EH (cell line): ENCODE measurements around the gene CNDP2.
A peak's percentile ranks its signal among the peaks of the same experiment; 100 is the strongest.

ENCODE experiments used
- DNase-seq: peaks from one replicate; pipeline ENCODE4 v3.0.0-alpha.2; 2015; ENCODE audit warnings: low read depth

CNDP2 gene

GRCh38 chr18:74495581-74496507, at the start of gene CNDP2:
TSS of gene CNDP2 (plus strand) at chr18:74496363. CDS start at chr18:74499974, 3,611 bp downstream.
- DNase-seq = peak; percentile 99

- no peak for DNase-seq
Observed at GRCh38 chr18:74446631-74447403, 49.3 kb upstream of the CNDP2 start.

DNA sequence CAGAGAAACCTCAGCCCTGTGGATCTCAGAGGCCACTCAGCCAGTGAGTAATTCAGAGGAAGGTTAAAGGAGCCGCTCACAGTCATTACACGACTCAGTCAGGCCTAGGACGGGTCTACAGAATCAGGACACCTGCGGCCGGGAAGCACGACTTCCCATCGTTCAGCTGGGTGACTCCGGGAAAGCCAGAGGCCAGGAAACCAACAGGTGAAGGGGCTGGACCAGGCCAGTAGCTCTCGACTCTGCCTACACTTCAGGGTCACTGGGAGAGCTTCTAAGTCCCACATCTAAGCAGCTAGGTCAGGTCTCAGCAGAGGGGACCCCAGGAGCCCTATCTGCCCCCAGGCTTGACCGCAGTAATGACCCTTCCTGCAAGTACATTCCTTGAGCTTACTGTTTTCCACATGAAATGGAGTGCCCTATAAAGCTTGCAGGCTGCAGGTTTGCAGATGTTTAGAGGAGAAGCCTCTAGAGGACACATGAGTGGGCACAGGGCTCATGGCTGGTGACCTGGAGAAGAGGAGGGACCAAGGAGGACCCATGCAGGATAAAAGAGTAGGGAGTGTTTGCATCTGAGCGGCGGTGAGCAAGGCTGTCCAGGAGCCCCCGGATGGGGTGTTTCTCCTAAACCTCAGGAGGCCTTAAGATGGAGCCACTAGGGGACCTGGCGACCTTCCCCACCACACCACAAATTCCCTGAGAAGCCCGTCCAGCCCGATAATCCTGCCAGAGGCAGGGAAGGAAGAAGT, 48.6 kb upstream of the CNDP2 start:
- no peak for DNase-seq

DNA sequence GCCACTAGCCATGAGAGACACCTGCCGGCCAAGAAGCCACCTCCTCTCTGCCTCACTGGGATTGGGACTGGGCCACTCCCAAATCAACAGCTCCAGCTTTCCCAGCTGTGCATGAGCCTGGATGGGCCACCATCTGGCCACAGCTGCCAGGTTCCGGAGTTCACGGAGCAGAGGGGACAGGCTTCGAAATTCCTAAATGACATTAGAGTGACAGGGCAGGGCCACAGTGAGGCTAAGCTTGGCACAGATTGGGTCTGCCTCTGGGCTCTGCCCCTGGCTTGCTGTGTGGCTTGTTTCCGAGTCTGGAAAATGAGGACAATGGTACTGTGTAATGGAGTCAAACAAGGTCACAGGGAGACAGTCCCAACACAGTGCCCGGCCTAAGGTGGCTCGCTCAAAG, 45.5 kb upstream of the CNDP2 start:
- no peak for DNase-seq

GRCh38 chr18:74451148-74451547, 45.0 kb upstream of the CNDP2 start:
- DNase-seq = no peak

GRCh38 chr18:74453016-74453566, 43.1 kb upstream of the CNDP2 start:
- DNase-seq = no peak

DNA sequence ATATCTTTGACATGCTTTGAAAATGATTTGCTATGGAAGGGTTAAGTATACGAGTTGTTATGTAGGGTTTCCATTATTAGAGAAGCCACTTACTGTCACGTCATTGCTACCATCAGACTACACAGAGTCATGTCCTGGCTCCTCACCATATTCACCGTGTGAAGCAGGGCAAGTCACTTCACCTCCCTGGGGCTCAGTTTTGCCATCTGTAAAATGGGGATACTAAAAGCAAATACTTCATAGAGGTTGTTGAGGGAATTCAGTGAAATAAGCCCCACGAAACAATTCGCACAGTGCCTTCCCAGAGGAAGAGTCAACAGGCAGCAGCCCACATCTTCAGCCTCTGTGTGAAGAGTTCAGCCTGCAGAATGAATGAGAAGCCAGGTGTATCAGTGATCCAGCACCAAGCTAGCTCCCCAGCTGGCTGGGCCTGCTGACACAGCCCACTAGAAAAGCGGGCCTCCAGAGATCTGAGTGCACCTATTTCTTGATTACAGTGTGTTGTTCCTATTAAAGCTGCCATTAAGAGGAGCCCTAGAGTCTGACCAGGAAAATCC, 42.4 kb upstream of the CNDP2 start:
- no peak for DNase-seq

DNA sequence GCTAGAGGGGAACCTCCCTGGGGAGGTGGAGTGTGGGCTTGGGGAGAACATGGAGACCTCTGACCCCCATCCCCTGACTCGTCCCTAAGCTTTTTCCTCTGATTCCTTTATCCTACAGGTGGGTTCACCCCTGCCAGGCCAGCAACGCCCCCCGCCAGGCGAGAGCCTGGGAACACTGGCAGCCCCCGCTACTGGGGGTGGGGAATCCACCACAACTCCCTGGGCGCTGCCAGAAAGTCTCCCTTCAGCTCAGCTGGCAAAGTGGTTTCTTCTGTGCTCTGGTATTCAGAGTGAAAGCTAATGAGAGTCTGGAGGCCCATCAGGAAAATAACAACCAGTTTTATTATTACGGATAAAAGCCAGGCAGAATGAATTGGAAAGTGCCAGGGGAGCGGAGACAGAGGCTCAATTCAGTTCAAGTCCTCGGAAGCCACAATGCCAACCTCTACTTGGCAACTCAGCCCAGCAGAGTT, 41.8 kb upstream of the CNDP2 start:
- DNase-seq = no peak

DNA sequence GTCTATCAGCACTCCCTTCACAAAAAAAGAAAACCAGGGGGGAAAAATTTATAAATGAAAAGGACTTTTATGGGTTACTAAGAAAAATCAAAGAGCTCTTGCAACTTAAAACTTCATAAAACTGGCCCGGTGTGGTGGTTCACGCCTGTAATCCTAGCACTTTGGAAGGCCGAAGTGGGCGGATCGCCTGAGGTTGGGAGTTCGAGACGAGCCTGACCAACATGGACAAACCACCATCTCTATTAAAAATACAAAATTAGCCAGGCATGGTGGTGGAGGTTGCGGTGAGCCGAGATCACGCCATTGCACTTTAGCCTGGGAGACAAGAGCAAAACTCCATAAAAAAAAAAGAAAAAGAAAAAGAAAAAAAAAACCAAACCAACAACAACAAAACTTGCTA, 40.8 kb upstream of the CNDP2 start:
- DNase-seq = no peak

DNA sequence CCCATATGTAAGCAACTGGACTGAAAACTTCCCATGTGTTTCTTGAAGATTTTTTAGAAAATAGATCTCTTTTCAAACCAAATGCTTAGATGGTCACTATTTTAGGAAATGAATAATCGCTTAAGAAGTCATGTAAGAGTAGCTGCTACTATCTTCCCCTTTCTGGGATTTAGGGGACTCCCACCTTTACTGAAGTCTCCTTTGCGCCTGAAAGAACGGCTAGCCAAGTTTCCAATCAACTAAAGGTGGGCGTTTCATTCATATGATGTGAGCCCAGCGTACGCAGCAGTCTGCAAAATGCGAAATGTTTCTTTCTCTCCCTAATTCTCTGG, 40.2 kb upstream of the CNDP2 start:
- no peak for DNase-seq

DNA sequence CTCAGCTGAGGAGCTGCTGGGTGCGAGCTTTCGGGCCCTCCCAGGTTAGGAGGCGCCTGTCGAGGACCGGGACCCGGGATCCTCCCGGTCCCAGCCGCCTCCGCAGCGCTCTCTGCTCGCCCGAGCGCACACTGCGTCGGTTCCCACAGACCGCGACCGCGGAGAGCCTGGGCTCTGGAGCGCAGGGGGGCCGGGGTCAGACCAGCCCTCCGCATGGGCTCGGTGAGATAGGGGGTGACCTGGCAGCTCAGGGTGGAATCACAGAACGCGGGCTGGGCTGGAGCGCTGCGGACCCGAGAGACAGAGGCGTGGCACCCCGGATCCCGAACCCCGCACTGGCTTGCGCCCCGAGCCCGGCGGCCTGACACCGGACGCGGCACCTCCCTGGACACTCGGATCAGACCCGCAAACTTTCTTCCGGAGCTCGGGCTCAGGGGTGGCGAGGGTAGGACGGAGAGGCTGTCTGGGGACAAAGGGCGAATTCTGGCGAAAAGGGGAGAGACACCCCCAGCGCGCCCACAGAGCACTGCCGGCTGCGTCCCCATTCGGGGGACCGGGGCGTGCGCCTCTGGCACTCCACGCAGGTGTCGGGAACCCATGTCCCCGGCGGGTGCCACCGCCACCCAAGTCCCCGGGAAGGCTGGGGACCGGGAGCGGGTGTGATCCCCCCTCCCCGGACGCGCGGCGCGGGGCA, 39.7 kb upstream of the CNDP2 start:
- DNase-seq = no peak

- no peak for DNase-seq
Observed at GRCh38 chr18:74457043-74457724, 39.0 kb upstream of the CNDP2 start, which contains the start of gene DIPK1C. TSS of gene DIPK1C (minus strand) at chr18:74457308. CDS start at chr18:74457259, 49 bp downstream.

GRCh38 chr18:74457725-74458421, 38.3 kb upstream of the CNDP2 start:
- no peak for DNase-seq

GRCh38 chr18:74459889-74460288, 36.3 kb upstream of the CNDP2 start:
- peak; percentile 7 for DNase-seq

- no peak for DNase-seq
Observed at GRCh38 chr18:74460825-74461224, 35.3 kb upstream of the CNDP2 start.

DNA sequence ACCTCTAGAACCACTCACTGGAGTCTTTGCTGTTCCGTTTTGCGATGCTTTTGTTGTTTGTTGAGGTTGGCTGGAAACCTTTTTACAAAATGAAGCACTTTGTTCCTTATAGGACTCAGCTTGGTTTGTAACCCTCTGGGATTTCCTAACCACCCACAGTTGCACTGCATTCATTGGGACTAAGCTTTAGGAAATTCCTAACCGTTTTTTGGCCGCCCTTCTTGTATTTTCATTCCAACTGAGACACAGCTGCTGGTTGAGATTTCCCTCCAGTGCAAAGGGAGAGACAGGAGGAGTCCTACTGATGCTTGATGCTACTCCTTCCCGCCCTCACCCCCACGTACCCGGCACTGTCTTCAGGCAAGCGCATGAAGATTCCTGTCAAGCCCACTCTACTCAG, 32.9 kb upstream of the CNDP2 start:
- no peak for DNase-seq

DNA sequence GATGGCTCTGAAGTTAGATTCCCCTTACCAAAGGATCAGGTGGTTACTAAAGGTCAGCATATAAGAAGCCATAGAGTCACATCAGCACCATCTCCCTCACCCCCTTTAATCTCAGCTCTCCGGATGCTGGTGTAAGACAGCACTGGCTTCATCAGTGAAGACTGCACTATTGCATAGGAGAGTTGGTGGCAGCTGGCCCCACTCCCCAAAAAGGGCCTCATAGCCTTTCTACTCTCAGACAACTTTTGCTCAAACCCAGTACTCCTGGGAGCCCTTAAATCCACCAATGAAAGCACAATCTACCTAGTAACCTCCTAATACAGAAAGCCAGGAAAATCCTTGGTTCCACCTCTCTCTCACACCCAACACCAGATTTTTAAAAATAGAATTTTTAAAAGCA, 32.2 kb upstream of the CNDP2 start:
- no peak for DNase-seq

- DNase-seq = no peak
Observed at GRCh38 chr18:74465775-74466174, 30.4 kb upstream of the CNDP2 start.

GRCh38 chr18:74468547-74469061, 27.6 kb upstream of the CNDP2 start:
- DNase-seq = no peak

DNA sequence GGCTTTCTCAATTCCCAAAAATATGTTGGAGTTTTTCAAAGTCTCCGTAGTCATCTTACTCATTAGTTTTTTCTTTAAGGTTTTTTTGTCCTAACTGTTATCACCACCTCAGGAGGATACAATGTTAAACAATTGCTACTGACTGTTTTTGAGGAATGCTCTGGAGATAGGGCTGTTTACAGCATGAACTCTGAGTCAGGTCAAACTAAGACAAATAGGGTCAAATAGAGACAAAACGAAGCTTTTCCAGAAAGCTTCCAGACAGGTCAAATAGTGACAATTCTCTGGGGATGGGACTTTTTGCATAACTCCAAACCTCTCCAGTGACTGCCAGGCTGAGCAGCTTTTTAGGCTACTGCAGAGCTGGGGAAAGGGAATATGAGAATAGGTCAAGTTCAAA, 23.9 kb upstream of the CNDP2 start:
- no peak for DNase-seq
